B cell (primary cell): ENCODE measurements around the gene CRLF2. TPM values are rescaled to one million over a fixed set of nuclear protein-coding genes. Genes with fewer than 3 reads are reported as not detected.

Experiments used
- ATAC-seq: fragments of 200-7000 bp; cut with Tn5 transposase; one replicate; pipeline ENCODE4 v1.10.0; 2021; ENCODE audit warnings: low read depth, mild to moderate bottlenecking, moderate number of reproducible peaks, moderate library complexity
- CTCF ChIA-PET: fragments of 350-600 bp; sonication (Branson Sonifier 250); formaldehyde crosslinking; loops from one replicate; lab custom pipeline; 2021; ENCODE audit warnings: antibody characterized with exemption, inconsistent platforms; lab: Charles Lee
- POLR2A ChIA-PET: fragments of 350-600 bp; sonication (Branson Sonifier 250); formaldehyde crosslinking; loops from one replicate; lab custom pipeline; 2021; ENCODE audit warnings: antibody characterized with exemption; lab: Charles Lee
- DNase-seq: peaks from one replicate; pipeline ENCODE4 v3.0.0; 2013
- H2AFZ ChIP-seq: 2 replicates; pipeline ENCODE4 v1.6.1; 2012; ENCODE audit warnings: mild to moderate bottlenecking, low read depth, low read length; ENCODE audit not compliant: insufficient read depth, poor library complexity, severe bottlenecking
- H3K27ac ChIP-seq, 2 donors: 1 replicate in 1 of 2; 2 replicates in 1 of 2; pipeline ENCODE4 v1.5.1; 2012 to 2013; ENCODE audit warnings: low read length in 2 of 2, mild to moderate bottlenecking in 2 of 2, moderate library complexity in 1 of 2
- H3K27me3 ChIP-seq, 4 experiments: fragments of 200-600 bp in 1 of 4; sonication (generic) in 1 of 4; replicated peaks in 1 of 4; 1 replicate in 2 of 4; 2 replicates in 2 of 4; pipeline versions ENCODE4 v1.6.1 to v1.7.0; 2013 to 2016; ENCODE audit warnings: low read length in 3 of 4, mild to moderate bottlenecking in 2 of 4, mixed read lengths in 1 of 4, moderate library complexity in 1 of 4; ENCODE audit not compliant: insufficient read depth in 4 of 4, control insufficient read depth in 3 of 4; ENCODE audit errors: control extremely low read depth in 1 of 4
- H3K36me3 ChIP-seq, 2 experiments: replicated peaks in 1 of 2; 1 replicate in 1 of 2; 2 replicates in 1 of 2; pipeline versions ENCODE4 v1.6.1 to v1.7.1; 2013; ENCODE audit warnings: low read length in 1 of 2; ENCODE audit not compliant: insufficient read depth in 2 of 2, control insufficient read depth in 1 of 2; ENCODE audit errors: control extremely low read depth in 1 of 2, extremely low read depth in 1 of 2
- H3K4me1 ChIP-seq, 2 donors: fragments of 200-600 bp in 1 of 2; sonication (generic) in 1 of 2; 1 replicate in 1 of 2; 2 replicates in 1 of 2; pipeline versions ENCODE4 v1.5.1 to v1.6.1; 2013 to 2017; ENCODE audit warnings: low read length in 2 of 2; ENCODE audit not compliant: control insufficient read depth in 2 of 2, insufficient read depth in 2 of 2
- H3K4me2 ChIP-seq: replicated peaks from 2 replicates; pipeline ENCODE3; 2012; ENCODE audit warnings: mild to moderate bottlenecking, low read depth, low read length; ENCODE audit not compliant: poor library complexity, severe bottlenecking
- H3K4me3 ChIP-seq, 5 experiments: fragments of 200-600 bp in 1 of 5; sonication (generic) in 1 of 5; 1 replicate in 3 of 5; 2 replicates in 2 of 5; pipeline versions ENCODE4 v1.5.1 to v1.7.0; 2011 to 2016; ENCODE audit warnings: low read length in 4 of 5, mild to moderate bottlenecking in 4 of 5, low read depth in 2 of 5, control low read depth in 1 of 5, moderate library complexity in 1 of 5; ENCODE audit not compliant: insufficient read depth in 1 of 5; ENCODE audit errors: control extremely low read depth in 1 of 5, extremely low read depth in 1 of 5
- H3K79me2 ChIP-seq: fragments of 200-600 bp; sonication (generic); one replicate; pipeline ENCODE4 v1.6.0; 2016; ENCODE audit warnings: low read length; ENCODE audit not compliant: control insufficient read depth, insufficient read depth
- H3K9ac ChIP-seq: fragments of 200-600 bp; sonication (generic); 2 replicates; pipeline ENCODE4 v1.6.1; 2017; ENCODE audit warnings: mild to moderate bottlenecking, low read length, moderate library complexity
- H3K9me3 ChIP-seq, 3 donors: one replicate each; pipeline versions ENCODE4 v1.6.1 to v1.7.1; 2013; ENCODE audit warnings: low read length in 2 of 3; ENCODE audit not compliant: control insufficient read depth in 2 of 3, insufficient read depth in 1 of 3; ENCODE audit errors: control extremely low read depth in 1 of 3
- H4K20me1 ChIP-seq: 2 replicates; pipeline ENCODE4 v1.6.0; 2012; ENCODE audit warnings: mild to moderate bottlenecking, low read length; ENCODE audit not compliant: insufficient read depth, control insufficient read depth, poor library complexity, severe bottlenecking
- H3K27ac Mint-ChIP-seq: one replicate; pipeline ENCODE4 v1.8.0; 2021; ENCODE audit warnings: mixed read lengths
- H3K27me3 Mint-ChIP-seq: one replicate; pipeline ENCODE4 v1.8.0; 2021; ENCODE audit warnings: mixed read lengths
- H3K4me1 Mint-ChIP-seq: one replicate; pipeline ENCODE4 v1.8.0; 2021; ENCODE audit warnings: mixed read lengths
- H3K4me3 Mint-ChIP-seq: one replicate; pipeline ENCODE4 v1.8.0; 2021; ENCODE audit warnings: mixed read lengths
- H3K9me3 Mint-ChIP-seq: one replicate; pipeline ENCODE4 v1.8.0; 2022; ENCODE audit warnings: mixed read lengths; ENCODE audit not compliant: insufficient read depth
- CTCF ChIP-seq: fragments of 200-600 bp; IDR thresholded peaks from one replicate; pipeline ENCODE4 v1.8.0; 2022; ENCODE audit warnings: antibody characterized with exemption, mild to moderate bottlenecking
- EZH2 ChIP-seq: IDR thresholded peaks from 2 replicates; pipeline ENCODE4 v1.6.1; 2012; ENCODE audit warnings: borderline replicate concordance, low read depth, mild to moderate bottlenecking, moderate library complexity, low read length; ENCODE audit not compliant: insufficient read depth, poor library complexity, severe bottlenecking
- WGBS: methylation state at CpG from one replicate; pipeline ENCODE4 v1.1.5; 2013; ENCODE audit warnings: missing lambda C conversion rate; ENCODE audit not compliant: insufficient coverage; 5-methylcytosine and 5-hydroxymethylcytosine counted together
- intact Hi-C: fragments of 100-400 bp; cut with micrococcal nuclease; formaldehyde crosslinking; loops from one replicate; pipeline ENCODE4 v1.10.0; 2022
- polyA plus RNA-seq: library from polyadenylated mRNA; depleted of rRNA; stranded (reverse); fragments of >200 nt; gene quantifications from 2 replicates; pipeline ENCODE4 v1.2.3, GENCODE V29; 2012
- total RNA-seq, 2 donors: library from RNA; stranded (reverse); fragments of 120-200 nt in 1 of 2; gene quantifications; 1 replicate in 1 of 2; 2 replicates in 1 of 2; pipeline versions ENCODE4 v1.2.3 to v1.2.4, GENCODE V29; 2013 to 2022

CRLF2 gene
- total and polyA plus RNA-seq, 2 donors (not counting 1 experiment from before 2014, with no cell fraction given): not detected

DNA sequence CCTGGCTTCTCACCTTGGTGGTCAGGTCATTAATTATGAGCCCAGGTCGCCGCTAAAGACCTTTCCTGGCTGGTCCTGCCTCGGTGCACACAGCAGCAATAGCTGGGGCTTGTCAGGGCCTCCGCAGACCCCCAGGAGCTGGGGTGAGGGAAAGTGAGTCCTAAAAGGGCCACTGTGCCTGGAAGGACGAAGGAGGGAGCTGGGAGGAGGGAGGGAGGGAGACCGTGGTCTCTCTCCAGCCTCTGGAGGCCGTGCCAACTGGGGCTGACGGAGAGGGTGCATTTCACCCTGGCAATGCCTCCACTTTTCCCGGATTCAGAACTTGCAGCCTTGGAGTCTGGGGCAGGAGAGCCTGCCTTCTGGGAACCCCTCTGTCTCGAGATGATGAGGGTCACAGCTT, 60.4 kb downstream of the CRLF2 start:
- Mint-ChIP-seq H3K9me3 (no peaks in the 10 kb centered on the region), H3K27me3 (no peaks in the 10 kb centered on the region)

More for the DNA sequence above, 60.4 kb downstream of the CRLF2 start:
- TF ChIP-seq EZH2 (no peak), CTCF (no peak)
- intact Hi-C loops: no loop called here
- DNase-seq (no peak), ATAC-seq (no peak)
- H3K4me2 ChIP-seq: no peak overlapping the region
- no peaks in the 10 kb centered on the region for H3K9me3 ChIP-seq
- Mint-ChIP-seq H3K27ac (no peak overlapping the region), H3K4me1 (no peaks in the 10 kb centered on the region), H3K4me3 (no peak overlapping the region)
- H3K27me3 ChIP-seq: peaks cover 0 to 3% (median 0%) of the 10 kb centered on the region in 4 experiments
- H3K4me3 ChIP-seq: no peak overlapping the region
- no peaks in the 10 kb centered on the region for H4K20me1 ChIP-seq
- H3K4me1 ChIP-seq: no peaks in the 10 kb centered on the region
- H3K27ac ChIP-seq: no peak overlapping the region
- ChIA-PET CTCF (no interaction called here), POLR2A (no interaction called here)
- H2AFZ ChIP-seq: no peak overlapping the region
- no peaks in the 10 kb centered on the region for H3K36me3 ChIP-seq
- H3K79me2 ChIP-seq: no peaks in the 10 kb centered on the region
- WGBS: 73% methylated on average over 10 of the region's 10 CpGs
- no peak overlapping the region for H3K9ac ChIP-seq
